NB4 (cell line): ENCODE measurements around the gene CEP192.

Source experiments
- DNase-seq: peaks from one replicate; pipeline ENCODE4 v3.0.0; 2010; ENCODE audit warnings: low read depth
- H3K4me3 ChIP-seq: one replicate; pipeline ENCODE4 v1.5.1; 2011; ENCODE audit warnings: mild to moderate bottlenecking, low read depth, low read length, moderate library complexity
- CTCF ChIP-seq: IDR thresholded peaks from one replicate; pipeline ENCODE4 v1.5.1; 2012; ENCODE audit warnings: low read depth, low read length
- MAX ChIP-seq: IDR thresholded peaks from 2 replicates; pipeline ENCODE4 v1.6.1; 2011; ENCODE audit warnings: low read depth, low read length
- MYC ChIP-seq: IDR thresholded peaks from 2 replicates; pipeline ENCODE4 v1.6.1; 2011; ENCODE audit warnings: low read depth, low read length
- POLR2A ChIP-seq: IDR thresholded peaks from 2 replicates; pipeline ENCODE4 v1.6.1; 2011; ENCODE audit warnings: mild to moderate bottlenecking; ENCODE audit not compliant: insufficient read length; ENCODE audit errors: extremely low read depth

CEP192 gene

GRCh38 chr18:12990967-12991820, at the start of gene CEP192:
Gene CEP192 (plus strand): TSS chr18:12991362. CDS start chr18:12999425, 8,063 bp downstream.
- H3K4me3 ChIP-seq = peak within 1 kb of the TSS; percentile 95
- no peak for TF ChIP-seq CTCF
- peak; percentile 52 for TF ChIP-seq MAX
- TF ChIP-seq POLR2A = peak; percentile 69
- TF ChIP-seq MYC = peak; percentile 38; the same call in 1 of the 2 replicates
- DNase-seq = peak; percentile 99

GRCh38 chr18:12943215-12943614, 47.9 kb upstream of the CEP192 start:
- H3K4me3 ChIP-seq = no peak overlapping the region
- no peak for DNase-seq
- TF ChIP-seq MYC (no peak), CTCF (no peak), POLR2A (no peak)

- TF ChIP-seq CTCF (no peak), MAX (no peak), POLR2A (no peak), MYC (no peak)
- H3K4me3 ChIP-seq = no peak overlapping the region
- DNase-seq = peak; percentile 33
These were observed 46.5 kb upstream of the CEP192 start for GRCh38 chr18:12944709-12945108.

- H3K4me3 ChIP-seq = peak overlapping the region; percentile 86
- DNase-seq = peak; percentile 64
- TF ChIP-seq MYC = 0 out of 2 replicates have a peak, but pooled peaks have one; percentile 9
- TF ChIP-seq MAX = no peak
These were observed 44.4 kb upstream of the CEP192 start for GRCh38 chr18:12946549-12947284.

- no peak for TF ChIP-seq CTCF
- TF ChIP-seq MYC = peak; percentile 46
- TF ChIP-seq POLR2A = peak; percentile 34
- peak; percentile 66 for TF ChIP-seq MAX
- DNase-seq = peak; percentile 97
- peak within 1 kb of the TSS; percentile 89 for H3K4me3 ChIP-seq
These were observed 43.7 kb upstream of the CEP192 start, which contains the start of gene SEH1L for GRCh38 chr18:12947285-12948049. Gene SEH1L (plus strand): TSS chr18:12948011. CDS start chr18:12948122, 111 bp downstream.
